Measurements from ENCODE around the gene ATG9B.

ATG9B gene

DNA sequence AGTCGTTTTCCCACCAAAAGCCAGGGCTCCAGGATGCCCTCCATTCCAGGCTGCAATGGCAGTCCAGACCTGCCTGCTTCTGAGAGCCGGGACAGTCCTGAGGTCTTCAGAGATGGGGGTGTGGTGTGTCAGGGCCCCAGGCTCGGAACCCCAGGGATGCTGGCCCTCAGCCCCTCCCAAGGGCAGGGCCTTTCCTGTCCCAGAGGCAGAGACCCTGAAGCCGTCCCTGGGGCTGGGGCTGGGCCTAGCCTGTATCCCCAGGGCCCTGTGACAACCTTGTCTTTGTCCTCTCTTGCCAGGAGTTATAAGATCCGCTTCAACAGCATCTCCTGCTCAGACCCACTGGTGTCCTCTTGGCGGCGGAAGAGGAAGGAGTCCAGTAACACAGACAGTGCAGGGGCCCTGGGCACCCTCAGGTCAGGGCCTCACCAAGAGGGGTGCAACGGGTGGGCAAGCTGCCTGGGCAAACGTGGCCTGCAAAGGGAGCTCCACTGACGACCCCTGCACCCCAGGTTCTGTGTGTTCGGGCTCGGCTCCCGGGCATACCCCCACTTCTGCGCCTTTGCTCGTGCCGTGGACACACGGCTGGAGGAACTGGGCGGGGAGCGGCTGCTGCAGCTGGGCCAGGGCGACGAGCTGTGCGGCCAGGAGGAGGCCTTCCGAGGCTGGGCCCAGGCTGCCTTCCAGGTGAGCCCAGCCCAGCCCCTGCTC is 17.5 kb downstream of the ATG9B start:
- H3K27ac ChIP-seq: 0 out of 2 replicates have a peak overlapping the region, but pooled peaks have one; percentile 19
- TF ChIP-seq, protein P1, sequence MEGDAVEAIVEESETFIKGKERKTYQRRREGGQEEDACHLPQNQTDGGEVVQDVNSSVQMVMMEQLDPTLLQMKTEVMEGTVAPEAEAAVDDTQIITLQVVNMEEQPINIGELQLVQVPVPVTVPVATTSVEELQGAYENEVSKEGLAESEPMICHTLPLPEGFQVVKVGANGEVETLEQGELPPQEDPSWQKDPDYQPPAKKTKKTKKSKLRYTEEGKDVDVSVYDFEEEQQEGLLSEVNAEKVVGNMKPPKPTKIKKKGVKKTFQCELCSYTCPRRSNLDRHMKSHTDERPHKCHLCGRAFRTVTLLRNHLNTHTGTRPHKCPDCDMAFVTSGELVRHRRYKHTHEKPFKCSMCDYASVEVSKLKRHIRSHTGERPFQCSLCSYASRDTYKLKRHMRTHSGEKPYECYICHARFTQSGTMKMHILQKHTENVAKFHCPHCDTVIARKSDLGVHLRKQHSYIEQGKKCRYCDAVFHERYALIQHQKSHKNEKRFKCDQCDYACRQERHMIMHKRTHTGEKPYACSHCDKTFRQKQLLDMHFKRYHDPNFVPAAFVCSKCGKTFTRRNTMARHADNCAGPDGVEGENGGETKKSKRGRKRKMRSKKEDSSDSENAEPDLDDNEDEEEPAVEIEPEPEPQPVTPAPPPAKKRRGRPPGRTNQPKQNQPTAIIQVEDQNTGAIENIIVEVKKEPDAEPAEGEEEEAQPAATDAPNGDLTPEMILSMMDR (conservative IDR thresholded peaks at IDR 0.05): no peak

DNA sequence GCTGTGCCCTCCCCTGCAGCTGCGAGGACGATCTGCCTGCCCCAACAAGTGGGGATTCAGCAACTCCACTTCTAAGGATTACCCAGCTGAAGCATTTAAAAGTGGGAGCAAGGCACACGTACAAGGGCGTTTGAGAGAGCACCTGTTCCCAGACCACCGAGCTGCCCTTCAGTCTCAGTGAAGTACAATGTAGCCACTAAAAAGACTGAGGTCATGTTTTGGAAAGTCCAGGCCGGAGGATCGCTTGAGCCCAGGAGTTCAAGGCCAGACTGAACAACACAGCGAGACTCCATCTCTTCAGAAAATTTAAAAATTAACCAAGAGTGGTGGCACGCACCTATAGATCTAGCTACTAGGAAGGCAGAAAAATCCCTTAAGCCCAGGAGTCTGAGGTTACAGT is 18.7 kb downstream of the ATG9B start:
- no peak overlapping the region for H3K27ac ChIP-seq

DNA sequence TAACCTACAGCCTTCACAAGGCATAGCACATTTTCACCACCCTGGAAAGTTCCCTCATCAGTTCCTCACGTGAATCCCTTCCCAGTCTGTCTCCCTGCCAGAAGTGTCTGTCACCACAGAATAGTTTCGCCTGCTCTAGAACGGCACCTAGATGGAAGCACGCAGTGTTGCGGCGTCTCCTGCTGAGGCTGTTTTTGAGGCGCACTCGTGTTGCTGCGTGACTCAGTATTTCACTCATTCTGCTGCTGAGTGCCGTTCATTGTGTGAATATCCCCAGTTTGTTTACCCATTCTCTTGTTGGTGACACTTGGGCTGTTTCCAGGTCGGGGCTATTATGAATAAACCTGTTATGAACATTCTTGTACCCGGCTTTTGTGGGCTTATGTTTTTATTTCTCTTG is 20.7 kb downstream of the ATG9B start:
- H3K27ac ChIP-seq: no peak overlapping the region

More for the DNA sequence above, 18.7 kb downstream of the ATG9B start:
- TF ChIP-seq, protein P1 (conservative IDR thresholded peaks at IDR 0.05): no peak

DNA sequence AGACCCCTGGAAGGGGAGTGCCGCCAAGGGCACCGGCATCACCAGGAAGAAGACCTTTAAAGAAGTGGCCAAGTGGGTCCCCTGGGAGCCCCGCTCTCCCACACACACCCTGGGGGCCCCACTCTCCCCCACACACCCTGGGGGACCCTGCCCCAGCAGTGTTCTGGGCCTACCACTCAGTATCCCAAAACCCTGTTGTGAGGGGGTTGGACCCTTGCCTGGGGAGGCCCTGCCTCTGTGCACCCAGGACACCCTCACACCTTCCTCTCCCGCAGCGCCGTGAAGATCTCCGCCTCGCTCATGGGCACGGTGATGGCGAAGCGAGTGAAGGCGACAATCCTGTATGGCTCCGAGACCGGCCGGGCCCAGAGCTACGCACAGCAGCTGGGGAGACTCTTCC is 22.7 kb downstream of the ATG9B start:
- peak overlapping the region; percentile 28 for H3K27ac ChIP-seq

More for the DNA sequence above, 20.7 kb downstream of the ATG9B start:
- TF ChIP-seq, protein P1 (conservative IDR thresholded peaks at IDR 0.05): no peak

DNA sequence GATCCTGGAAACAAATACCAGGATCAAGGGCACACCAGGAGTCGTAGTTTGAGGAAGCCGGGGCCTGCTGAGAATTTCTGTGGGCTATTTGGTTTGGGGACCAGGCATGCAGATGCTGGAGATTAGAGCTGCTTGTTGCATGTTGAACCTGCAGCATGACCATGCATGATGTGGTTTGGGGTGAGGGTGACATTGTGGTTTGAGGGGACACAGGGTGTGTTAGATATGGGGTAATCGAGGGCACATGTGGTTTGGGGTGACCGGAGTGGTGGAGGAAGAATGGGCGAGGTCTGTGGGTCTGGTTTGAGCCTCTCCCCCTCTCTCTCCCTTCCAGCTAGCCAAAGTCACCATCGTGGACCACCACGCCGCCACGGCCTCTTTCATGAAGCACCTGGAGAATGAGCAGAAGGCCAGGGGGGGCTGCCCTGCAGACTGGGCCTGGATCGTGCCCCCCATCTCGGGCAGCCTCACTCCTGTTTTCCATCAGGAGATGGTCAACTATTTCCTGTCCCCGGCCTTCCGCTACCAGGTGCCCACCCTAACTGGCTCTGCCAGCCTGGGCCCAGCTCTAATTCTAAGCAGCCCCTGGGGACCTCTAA is 23.3 kb downstream of the ATG9B start:
- no peak overlapping the region for H3K27ac ChIP-seq
- TF ChIP-seq, protein P1 (conservative IDR thresholded peaks at IDR 0.05): no peak

More for the DNA sequence above, 22.7 kb downstream of the ATG9B start:
- TF ChIP-seq, protein P1 (conservative IDR thresholded peaks at IDR 0.05): no peak

DNA sequence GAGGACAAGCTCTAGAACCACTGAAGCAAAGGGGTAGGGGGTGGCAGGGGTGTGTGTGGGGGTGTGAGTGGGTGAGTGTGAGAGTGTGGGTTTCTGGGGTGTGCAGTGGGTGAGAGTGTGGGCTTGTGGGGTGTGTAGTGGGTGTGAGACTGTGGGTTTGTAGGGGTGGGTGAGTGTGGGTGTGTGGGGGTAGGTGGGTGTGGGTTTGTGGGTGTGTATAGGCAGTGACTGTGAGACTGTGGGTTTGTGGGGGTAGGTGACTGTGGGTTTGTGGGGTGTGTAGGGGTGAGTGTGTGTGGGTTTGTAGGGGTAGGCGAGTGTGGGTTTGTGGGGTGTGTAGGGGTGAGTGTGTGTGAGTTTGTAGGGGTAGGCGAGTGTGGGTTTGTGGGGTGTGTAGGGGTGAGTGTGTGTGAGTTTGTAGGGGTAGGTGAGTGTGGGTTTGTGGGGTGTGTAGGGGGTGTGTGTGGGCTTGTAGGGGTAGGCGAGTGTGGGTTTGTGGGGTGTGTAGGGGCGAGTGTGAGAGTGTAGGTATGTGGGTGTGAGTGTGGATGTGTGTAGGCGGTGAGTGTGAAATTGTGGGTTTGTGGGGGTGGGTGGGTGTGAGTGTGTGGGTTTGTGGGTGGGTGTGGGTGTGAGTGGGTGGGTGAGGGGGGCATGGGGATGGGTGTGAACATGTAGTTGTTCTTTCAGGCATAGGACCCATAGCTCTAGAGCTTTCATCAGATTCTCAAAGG is 24.6 kb downstream of the ATG9B start:
- H3K27ac ChIP-seq: no peak overlapping the region
- TF ChIP-seq, protein P1 (conservative IDR thresholded peaks at IDR 0.05): no peak

DNA sequence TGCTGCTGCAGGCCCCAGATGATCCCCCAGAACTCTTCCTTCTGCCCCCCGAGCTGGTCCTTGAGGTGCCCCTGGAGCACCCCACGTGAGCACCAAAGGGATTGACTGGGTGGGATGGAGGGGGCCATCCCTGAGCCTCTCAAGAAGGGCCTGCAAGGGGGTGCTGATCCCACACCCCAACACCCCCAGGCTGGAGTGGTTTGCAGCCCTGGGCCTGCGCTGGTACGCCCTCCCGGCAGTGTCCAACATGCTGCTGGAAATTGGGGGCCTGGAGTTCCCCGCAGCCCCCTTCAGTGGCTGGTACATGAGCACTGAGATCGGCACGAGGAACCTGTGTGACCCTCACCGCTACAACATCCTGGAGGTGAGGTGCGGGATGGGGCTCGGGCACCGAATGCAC is 25.3 kb downstream of the ATG9B start:
- TF ChIP-seq, protein P1 (conservative IDR thresholded peaks at IDR 0.05): no peak
- H3K27ac ChIP-seq: no peak overlapping the region
